K562 (cell line): Measurements from ENCODE around the gene URM1. TPM values are rescaled to one million over a fixed set of nuclear protein-coding genes. Genes with fewer than 3 reads are reported as not detected.

Experiments
- BRF1 ChIP-seq: IDR thresholded peaks from 3 replicates; pipeline ENCODE4 v1.6.1; 2011; ENCODE audit warnings: borderline replicate concordance, mild to moderate bottlenecking; ENCODE audit not compliant: insufficient read length; ENCODE audit errors: extremely low read depth
- CBX1 ChIP-seq: sonication (generic); IDR thresholded peaks from 2 replicates; pipeline ENCODE4 v1.6.1; 2016; ENCODE audit warnings: antibody characterized with exemption, low read depth, mild to moderate bottlenecking
- CHCHD3 ChIP-seq: fragments of 250-450 bp; sonication (Bioruptor Pico); IDR thresholded peaks from 2 replicates; pipeline ENCODE4 v2.1.2; 2022; ENCODE audit warnings: mild to moderate bottlenecking
- FOXP1 ChIP-seq: sonication (generic); formaldehyde crosslinking; IDR thresholded peaks from 2 replicates; pipeline ENCODE4 v1.8.0; 2022; ENCODE audit warnings: mild to moderate bottlenecking, missing genetic modification reagents
- GABPB1 ChIP-seq: sonication (generic); formaldehyde crosslinking; IDR thresholded peaks from 2 replicates; pipeline ENCODE4 v1.8.0; 2022; ENCODE audit warnings: mild to moderate bottlenecking, missing genetic modification reagents
- GTF2A2 ChIP-seq: IDR thresholded peaks from 2 replicates; pipeline ENCODE4 v1.6.1; 2016; ENCODE audit warnings: mild to moderate bottlenecking, missing genetic modification characterization, missing compliant biosample characterization
- HMG20B ChIP-seq: fragments of 250-450 bp; sonication (Bioruptor Pico); IDR thresholded peaks from 2 replicates; pipeline ENCODE4 v1.5.0; 2021; ENCODE audit warnings: mild to moderate bottlenecking
- HMGN3 ChIP-seq: IDR thresholded peaks from 2 replicates; pipeline ENCODE4 v1.6.1; 2011; ENCODE audit warnings: borderline replicate concordance, low read depth, mild to moderate bottlenecking, mixed read lengths, low read length; ENCODE audit not compliant: insufficient read length; ENCODE audit errors: extremely low read depth
- POLR2A ChIP-seq: fragments of 450-650 bp; conservative IDR thresholded peaks from 2 replicates; pipeline ENCODE4 v1.6.1; 2016
- POU5F1 ChIP-seq: fragments of 150-350 bp; IDR thresholded peaks from 2 replicates; pipeline ENCODE4 v1.6.1; 2014; ENCODE audit warnings: borderline replicate concordance, low read length, low read depth, mild to moderate bottlenecking; ENCODE audit not compliant: partially characterized antibody
- RB1 ChIP-seq: fragments of 450-650 bp; IDR thresholded peaks from 2 replicates; pipeline ENCODE4 v1.6.1; 2017; ENCODE audit warnings: low read depth, mild to moderate bottlenecking
- SIN3B ChIP-seq: fragments of 450-650 bp; IDR thresholded peaks from 2 replicates; pipeline ENCODE4 v1.6.1; 2017; ENCODE audit warnings: low read depth, mild to moderate bottlenecking, moderate library complexity
- SNIP1 ChIP-seq: fragments of 450-650 bp; IDR thresholded peaks from 2 replicates; pipeline ENCODE4 v1.7.1; 2017; ENCODE audit warnings: low read depth, mild to moderate bottlenecking
- SNRNP70 ChIP-seq: fragments of 200-400 bp; formaldehyde crosslinking; optimal IDR thresholded peaks from 2 replicates; pipeline ENCODE3; 2017; ENCODE audit warnings: low read depth, low read length
- ZKSCAN3 ChIP-seq: fragments of 250-450 bp; sonication (Bioruptor Pico); IDR thresholded peaks from 2 replicates; pipeline ENCODE4 v1.4.0; 2020
- ZNF12 ChIP-seq: sonication (generic); formaldehyde crosslinking; IDR thresholded peaks from 2 replicates; pipeline ENCODE4 v1.4.0; 2020; ENCODE audit warnings: mild to moderate bottlenecking, missing genetic modification reagents
- ZNF707 ChIP-seq: fragments of 250-450 bp; sonication (Bioruptor Pico); conservative IDR thresholded peaks from 2 replicates; pipeline ENCODE4 v1.8.0; 2022; ENCODE audit warnings: inconsistent platforms, mild to moderate bottlenecking, moderate library complexity
- polyA plus RNA-seq, 8 experiments: library from polyadenylated mRNA; depleted of rRNA in 4 of 8; stranded (reverse) in 5 of 8; unstranded in 3 of 8; fragments of >200 nt; fragmentation: Nextera tagmentation in 2 of 8; fragmentation: Illumina TruSeq in 1 of 8; extraction: Ambion mirVana in 2 of 8; extraction: Trizol in 1 of 8; gene quantifications; 2 replicates each; pipeline versions ENCODE4 v1.2.1 to v1.2.3, GENCODE V29; 2011 to 2014; ENCODE audit warnings: inconsistent platforms in 1 of 8, missing spikeins in 1 of 8
- total RNA-seq, 7 experiments: library from RNA; depleted of rRNA in 6 of 7; stranded (reverse); fragments of >200 nt in 6 of 7; fragmentation: Illumina TruSeq in 2 of 7; extraction: Trizol in 2 of 7; gene quantifications; 2 replicates each; pipeline versions ENCODE4 v1.2.1 to v1.2.3, GENCODE V29; 2011 to 2021; ENCODE audit warnings: low replicate concordance in 1 of 7
- TF ChIP-seq, protein P1 (sequence below), 2 experiments: IDR thresholded peaks; 2 replicates each; pipeline ENCODE4 v1.6.1; 2011; ENCODE audit warnings: borderline replicate concordance in 1 of 2, control low read depth in 1 of 2, low read depth in 1 of 2, low read length in 1 of 2, mild to moderate bottlenecking in 1 of 2, mixed read lengths in 1 of 2, moderate library complexity in 1 of 2; ENCODE audit not compliant: insufficient read depth in 1 of 2, insufficient read length in 1 of 2, poor library complexity in 1 of 2, severe bottlenecking in 1 of 2; ENCODE audit errors: extremely low read depth in 1 of 2
- TF ChIP-seq, protein P2 (sequence below), 2 experiments: fragments of 450-650 bp in 1 of 2; sonication (generic) in 1 of 2; formaldehyde crosslinking; conservative IDR thresholded peaks; 2 replicates each; pipeline versions ENCODE4 v1.4.0 to v1.8.1; 2020 to 2022; ENCODE audit warnings: mild to moderate bottlenecking in 1 of 2, missing genetic modification reagents in 1 of 2
- TF ChIP-seq, protein P3 (sequence below), 2 experiments: fragments of 250-450 bp in 1 of 2; fragments of 450-650 bp in 1 of 2; sonication (Bioruptor Pico) in 1 of 2; IDR thresholded peaks; 2 replicates each; pipeline versions ENCODE4 v1.6.1 to v1.8.0; 2016 to 2021; ENCODE audit warnings: mild to moderate bottlenecking in 2 of 2, moderate library complexity in 2 of 2, missing compliant biosample characterization in 1 of 2, missing genetic modification characterization in 1 of 2
- TF ChIP-seq, protein P4 (sequence below): fragments of 450-650 bp; IDR thresholded peaks from 2 replicates; pipeline ENCODE4 v1.6.1; 2014; ENCODE audit warnings: low read depth, mild to moderate bottlenecking, moderate library complexity, borderline replicate concordance
- TF ChIP-seq, protein P5 (sequence below): fragments of 450-650 bp; IDR thresholded peaks from 2 replicates; pipeline ENCODE4 v1.6.1; 2016; ENCODE audit warnings: mild to moderate bottlenecking

The URM1 gene
- total and polyA plus RNA-seq, 9 of the 15 experiments (the other 6 are each of a cell fraction or from before 2014, with no cell fraction given), result 10.1 to 88.9 (median 53.3) TPM

DNA sequence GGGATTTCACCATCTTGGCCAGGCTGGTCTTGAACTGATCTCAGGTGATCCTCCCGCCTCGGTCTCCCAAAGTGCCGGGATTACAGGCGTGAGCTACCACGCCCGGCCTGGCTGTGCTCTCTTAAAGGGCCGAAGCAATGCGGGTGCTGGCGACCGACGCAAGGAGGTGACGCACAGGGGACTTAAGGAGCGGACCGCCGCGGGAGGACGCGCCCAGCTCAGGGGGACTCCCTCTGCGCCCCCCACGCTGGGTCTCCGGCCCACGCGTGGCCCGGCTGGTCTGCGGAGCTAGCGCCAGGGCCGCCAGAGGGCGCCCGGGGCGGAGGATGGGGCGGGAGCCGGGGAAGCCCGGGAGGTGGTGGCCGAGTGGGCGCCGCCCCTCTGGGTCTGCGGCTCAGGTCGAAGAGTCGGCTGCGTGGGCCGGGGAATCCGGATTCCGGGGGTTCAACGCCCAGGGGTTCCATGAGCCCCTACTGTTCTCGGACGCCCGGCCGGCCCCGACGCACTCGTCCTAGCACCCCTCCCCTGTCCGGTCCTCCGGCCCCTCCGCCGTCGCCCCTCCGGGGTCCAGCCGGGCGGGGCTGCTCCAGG, 49.0 kb downstream of the URM1 start (continued):
- TF ChIP-seq, protein P1, sequence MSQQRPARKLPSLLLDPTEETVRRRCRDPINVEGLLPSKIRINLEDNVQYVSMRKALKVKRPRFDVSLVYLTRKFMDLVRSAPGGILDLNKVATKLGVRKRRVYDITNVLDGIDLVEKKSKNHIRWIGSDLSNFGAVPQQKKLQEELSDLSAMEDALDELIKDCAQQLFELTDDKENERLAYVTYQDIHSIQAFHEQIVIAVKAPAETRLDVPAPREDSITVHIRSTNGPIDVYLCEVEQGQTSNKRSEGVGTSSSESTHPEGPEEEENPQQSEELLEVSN (IDR thresholded peaks at IDR 0.05; ENCODE audit: borderline replicate concordance in 1 of 2, extremely low read depth in 1 of 2, insufficient read depth in 1 of 2, insufficient read length in 1 of 2, low read depth in 1 of 2, low read length in 1 of 2, poor library complexity in 1 of 2, severe bottlenecking in 1 of 2), result peak; percentile 36 to 89
- TF ChIP-seq CBX1 (peak; percentile 66; the same call in 1 of the 2 replicates), CHCHD3 (CRISPR knock-in tag) (no peak), POU5F1 (no peak), GTF2A2 (tag) (no peak), SIN3B (peak; percentile 44; the same call in 1 of the 2 replicates), SNRNP70 (no peak), GABPB1 (CRISPR knock-in tag) (peak; percentile 70; the same call in 1 of the 2 replicates), POLR2A (peak; percentile 64), ZNF707 (CRISPR knock-in tag) (no peak), FOXP1 (CRISPR knock-in tag) (no peak), HMGN3 (peak; percentile 76), SNIP1 (no peak), BRF1 (no peak), ZNF12 (peak; percentile 70; the same call in 1 of the 2 replicates), ZKSCAN3 (no peak), HMG20B (CRISPR knock-in tag) (no peak), RB1 (peak; percentile 95)
- TF ChIP-seq, protein P2, sequence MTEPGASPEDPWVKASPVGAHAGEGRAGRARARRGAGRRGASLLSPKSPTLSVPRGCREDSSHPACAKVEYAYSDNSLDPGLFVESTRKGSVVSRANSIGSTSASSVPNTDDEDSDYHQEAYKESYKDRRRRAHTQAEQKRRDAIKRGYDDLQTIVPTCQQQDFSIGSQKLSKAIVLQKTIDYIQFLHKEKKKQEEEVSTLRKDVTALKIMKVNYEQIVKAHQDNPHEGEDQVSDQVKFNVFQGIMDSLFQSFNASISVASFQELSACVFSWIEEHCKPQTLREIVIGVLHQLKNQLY (CRISPR knock-in tag; conservative IDR thresholded peaks at IDR 0.05), result no peak
- TF ChIP-seq, protein P3, sequence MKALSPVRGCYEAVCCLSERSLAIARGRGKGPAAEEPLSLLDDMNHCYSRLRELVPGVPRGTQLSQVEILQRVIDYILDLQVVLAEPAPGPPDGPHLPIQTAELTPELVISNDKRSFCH (CRISPR knock-in tag; IDR thresholded peaks at IDR 0.05), result no peak
- TF ChIP-seq, protein P3 (tag; IDR thresholded peaks at IDR 0.05), result 0 out of 2 replicates have a peak, but pooled peaks have one; percentile 85
- TF ChIP-seq, protein P4, sequence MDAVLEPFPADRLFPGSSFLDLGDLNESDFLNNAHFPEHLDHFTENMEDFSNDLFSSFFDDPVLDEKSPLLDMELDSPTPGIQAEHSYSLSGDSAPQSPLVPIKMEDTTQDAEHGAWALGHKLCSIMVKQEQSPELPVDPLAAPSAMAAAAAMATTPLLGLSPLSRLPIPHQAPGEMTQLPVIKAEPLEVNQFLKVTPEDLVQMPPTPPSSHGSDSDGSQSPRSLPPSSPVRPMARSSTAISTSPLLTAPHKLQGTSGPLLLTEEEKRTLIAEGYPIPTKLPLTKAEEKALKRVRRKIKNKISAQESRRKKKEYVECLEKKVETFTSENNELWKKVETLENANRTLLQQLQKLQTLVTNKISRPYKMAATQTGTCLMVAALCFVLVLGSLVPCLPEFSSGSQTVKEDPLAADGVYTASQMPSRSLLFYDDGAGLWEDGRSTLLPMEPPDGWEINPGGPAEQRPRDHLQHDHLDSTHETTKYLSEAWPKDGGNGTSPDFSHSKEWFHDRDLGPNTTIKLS, result peak; percentile 45; the same call in 1 of the 2 replicates
- TF ChIP-seq, protein P5, sequence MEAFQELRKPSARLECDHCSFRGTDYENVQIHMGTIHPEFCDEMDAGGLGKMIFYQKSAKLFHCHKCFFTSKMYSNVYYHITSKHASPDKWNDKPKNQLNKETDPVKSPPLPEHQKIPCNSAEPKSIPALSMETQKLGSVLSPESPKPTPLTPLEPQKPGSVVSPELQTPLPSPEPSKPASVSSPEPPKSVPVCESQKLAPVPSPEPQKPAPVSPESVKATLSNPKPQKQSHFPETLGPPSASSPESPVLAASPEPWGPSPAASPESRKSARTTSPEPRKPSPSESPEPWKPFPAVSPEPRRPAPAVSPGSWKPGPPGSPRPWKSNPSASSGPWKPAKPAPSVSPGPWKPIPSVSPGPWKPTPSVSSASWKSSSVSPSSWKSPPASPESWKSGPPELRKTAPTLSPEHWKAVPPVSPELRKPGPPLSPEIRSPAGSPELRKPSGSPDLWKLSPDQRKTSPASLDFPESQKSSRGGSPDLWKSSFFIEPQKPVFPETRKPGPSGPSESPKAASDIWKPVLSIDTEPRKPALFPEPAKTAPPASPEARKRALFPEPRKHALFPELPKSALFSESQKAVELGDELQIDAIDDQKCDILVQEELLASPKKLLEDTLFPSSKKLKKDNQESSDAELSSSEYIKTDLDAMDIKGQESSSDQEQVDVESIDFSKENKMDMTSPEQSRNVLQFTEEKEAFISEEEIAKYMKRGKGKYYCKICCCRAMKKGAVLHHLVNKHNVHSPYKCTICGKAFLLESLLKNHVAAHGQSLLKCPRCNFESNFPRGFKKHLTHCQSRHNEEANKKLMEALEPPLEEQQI, result no peak
